Activated effector memory CD4-positive, alpha-beta T cell treated with anti-CD3 and anti-CD28 coated beads, Interleukin-2, amount 50 U/mL, for 16 hours (primary cell): ENCODE measurements around the gene CLDN9.

ENCODE experiments used
- DNase-seq: peaks from one replicate; pipeline ENCODE4 v3.0.0-alpha.2; 2020

The CLDN9 gene, protein sequence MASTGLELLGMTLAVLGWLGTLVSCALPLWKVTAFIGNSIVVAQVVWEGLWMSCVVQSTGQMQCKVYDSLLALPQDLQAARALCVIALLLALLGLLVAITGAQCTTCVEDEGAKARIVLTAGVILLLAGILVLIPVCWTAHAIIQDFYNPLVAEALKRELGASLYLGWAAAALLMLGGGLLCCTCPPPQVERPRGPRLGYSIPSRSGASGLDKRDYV

DNA sequence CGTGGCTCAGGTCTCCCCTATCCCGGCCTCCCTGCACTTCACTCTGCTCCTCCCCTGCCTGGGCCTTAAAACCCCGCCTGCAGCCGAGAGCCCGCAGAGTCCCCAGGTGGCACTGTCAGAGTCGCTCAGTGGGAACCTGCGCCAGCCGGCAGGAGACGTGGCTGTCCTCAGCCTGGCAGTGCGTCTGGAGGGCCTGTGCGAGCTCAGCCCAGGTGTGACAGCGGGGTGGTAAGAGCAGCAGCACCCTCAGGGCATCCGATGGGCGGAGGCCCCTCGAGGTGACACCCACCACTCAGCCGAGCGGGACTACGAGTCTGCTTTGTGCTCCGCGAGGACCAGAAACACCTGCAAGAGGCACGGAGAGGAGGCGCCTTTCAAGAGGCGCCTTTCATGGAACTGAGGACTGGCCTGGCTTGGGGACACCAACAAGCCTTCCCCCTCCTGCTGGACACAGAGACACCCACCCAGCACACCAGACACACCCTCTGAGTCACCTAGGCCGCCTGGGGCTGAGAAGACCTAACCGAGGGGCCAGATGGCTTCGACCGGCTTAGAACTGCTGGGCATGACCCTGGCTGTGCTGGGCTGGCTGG lies at the start of gene CLDN9:
Gene CLDN9, plus strand, starts transcription at position 96 of the 593 bp plus-strand sequence. Its CDS starts 440 bp downstream, at position 536.
- no peak for DNase-seq

DNA sequence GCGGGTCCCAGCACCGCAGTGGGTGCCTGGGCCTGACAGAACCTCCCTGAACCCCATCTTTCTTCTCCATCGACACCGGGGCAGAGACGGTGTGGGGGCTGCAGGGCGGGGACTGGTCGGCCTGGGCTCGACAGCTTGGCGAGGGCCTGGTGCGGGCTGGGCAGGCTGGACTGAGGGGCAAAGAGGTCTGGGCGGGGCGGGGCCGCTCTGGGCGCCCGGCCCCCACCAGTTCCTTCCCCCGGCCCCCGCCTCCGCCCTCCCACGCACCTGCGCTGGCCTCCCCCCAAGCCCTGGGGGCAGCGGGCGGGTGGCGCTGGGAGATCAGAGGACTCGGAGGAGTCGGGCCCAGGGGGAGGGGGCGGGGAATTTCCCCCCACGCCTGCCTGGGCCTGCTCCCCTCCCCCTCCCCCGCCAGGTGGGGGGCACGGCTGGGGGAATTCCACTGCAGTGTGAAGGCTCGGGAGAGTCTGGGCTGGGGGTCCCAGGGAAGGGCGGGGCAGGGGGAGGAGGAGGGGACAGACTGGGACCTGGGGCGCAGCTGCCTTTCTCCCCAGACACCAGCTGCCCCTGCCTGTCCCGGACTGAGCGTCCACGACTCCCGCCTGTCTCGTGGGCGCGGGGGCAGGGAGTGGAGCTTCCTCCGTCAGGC lies 49.5 kb upstream of the CLDN9 start:
- peak; percentile 72 for DNase-seq

DNA sequence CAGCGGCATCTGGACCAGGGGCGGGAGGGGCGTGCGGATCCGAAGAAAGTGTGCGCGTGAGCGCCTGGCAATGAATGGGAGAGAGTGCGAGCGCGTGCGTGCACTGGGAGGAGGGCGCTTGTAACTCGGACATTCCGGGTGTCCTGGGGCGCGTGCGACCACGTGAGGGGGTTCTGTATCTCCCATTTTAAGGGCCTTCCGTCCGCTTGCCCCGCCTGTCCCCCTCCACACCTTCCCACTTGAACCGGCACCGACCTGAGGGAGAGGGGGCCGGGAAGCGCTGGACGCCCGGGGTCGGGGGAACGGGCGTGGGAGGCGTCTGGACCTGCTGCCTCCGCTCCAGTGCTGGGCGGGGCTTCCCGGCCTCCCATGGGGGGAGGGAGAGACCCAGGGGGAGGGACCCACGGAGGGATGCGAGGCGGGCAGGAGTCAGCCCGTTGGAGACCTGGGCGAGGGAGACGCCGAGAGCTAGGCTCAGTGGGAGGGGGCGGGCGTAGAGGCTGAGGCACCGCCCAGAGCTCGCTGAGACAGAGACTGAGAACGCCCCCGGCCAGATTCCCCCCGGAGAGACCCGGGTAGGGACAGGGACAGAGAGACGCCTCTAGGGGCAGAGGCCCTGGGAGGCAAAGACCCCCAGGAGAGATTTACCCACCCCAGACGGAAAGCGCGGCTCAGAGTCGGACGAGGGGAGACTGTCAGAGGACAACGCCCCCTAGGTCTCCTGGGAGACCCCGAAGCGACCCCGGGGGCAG lies 48.8 kb upstream of the CLDN9 start, which contains the start of gene KREMEN2:
Gene KREMEN2, plus strand, starts transcription at position 553 of the 752 bp plus-strand sequence. CDS start 246 bp downstream, outside the sequence.
- peak; percentile 78 for DNase-seq

DNA sequence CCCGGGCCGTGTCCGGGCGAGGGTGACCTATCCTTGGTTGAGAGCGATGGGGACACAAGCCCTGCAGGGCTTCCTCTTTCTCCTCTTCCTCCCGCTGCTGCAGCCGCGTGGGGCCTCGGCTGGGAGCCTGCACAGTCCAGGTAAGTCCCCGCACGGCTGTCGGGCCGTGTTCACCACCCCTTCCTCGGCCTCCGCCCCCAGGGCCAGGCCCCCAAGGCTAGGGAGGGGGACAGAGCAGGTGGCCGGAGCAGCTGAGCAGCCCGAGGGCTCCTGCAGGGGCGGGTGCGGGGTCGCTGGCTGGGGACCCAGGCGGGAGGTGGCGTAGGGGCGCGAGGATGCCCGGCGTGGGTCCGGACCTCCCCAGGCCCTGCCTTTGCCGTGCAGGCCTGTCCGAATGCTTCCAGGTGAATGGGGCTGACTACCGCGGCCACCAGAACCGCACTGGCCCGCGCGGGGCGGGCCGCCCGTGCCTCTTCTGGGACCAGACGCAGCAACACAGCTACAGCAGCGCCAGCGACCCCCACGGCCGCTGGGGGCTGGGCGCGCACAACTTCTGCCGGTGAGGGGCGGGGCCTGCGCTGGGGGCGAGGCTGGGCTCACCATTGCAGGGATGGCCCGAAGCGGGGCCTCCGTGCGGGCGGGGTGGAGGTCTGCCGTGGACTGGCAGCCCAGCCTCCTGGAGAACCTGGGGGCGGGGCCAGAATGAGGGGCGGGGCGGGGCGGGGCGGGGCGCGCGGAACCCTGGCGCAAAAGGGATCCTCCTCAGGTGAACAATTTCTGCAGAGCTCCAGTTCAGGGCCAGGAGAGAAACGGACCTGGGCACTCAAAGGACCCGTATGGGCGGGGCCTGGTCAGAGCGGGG lies 48.0 kb upstream of the CLDN9 start:
- peak; percentile 86 for DNase-seq

DNA sequence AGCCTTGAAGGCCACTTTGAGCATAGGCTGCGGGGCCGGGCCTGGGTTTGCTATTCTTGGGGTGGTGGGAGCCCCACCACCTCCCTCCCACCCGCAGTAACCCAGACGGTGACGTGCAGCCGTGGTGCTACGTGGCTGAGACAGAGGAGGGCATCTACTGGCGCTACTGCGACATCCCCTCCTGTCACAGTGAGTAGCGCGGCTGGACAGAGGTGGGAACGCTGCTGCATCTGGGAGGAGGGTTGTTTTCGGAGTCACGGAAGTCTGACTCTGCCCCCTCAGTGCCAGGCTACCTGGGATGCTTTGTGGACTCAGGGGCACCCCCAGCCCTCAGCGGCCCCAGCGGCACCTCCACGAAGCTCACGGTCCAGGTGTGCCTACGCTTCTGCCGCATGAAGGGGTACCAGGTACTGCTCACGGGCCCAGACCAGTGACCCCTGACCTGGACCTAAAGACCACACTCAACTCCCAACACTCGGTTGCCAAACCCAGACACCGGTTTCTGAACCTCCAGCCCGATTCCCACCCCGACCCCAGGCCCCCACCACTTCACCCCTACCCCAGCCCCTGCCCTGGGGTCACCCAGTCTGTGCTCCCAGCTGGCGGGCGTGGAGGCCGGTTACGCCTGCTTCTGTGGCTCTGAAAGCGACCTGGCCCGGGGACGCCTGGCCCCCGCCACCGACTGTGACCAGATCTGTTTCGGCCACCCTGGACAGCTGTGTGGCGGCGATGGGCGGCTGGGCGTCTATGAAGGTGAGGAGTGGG lies 46.5 kb upstream of the CLDN9 start:
- no peak for DNase-seq

DNA sequence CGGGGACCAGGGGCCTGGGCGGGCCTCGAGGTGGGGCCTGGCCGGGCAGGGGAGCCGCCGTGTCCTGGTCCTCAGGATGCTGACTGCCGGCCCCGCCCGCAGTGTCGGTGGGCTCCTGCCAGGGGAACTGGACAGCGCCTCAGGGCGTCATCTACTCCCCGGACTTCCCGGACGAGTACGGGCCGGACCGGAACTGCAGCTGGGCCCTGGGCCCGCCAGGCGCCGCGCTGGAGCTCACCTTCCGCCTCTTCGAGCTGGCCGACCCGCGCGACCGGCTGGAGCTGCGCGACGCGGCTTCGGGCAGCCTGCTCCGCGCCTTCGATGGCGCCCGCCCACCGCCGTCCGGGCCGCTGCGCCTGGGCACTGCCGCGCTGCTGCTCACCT lies 45.9 kb upstream of the CLDN9 start:
- DNase-seq, result no peak

DNA sequence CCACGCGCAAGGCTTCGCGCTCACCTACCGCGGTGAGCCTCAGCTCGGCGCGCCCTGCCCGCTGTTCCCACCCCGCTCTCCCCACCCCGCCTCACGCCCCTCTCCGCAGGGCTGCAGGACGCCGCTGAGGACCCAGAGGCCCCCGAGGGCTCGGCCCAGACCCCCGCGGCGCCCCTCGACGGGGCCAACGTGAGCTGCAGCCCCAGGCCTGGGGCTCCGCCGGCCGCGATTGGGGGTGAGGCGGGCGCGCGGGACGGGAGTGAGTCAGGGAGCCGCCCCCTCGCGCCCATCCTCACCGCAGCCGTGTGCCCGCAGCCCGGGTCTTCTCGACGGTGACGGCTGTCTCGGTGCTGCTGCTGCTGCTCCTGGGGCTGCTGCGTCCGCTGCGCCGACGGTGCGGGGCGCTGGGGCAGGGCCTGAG lies 45.5 kb upstream of the CLDN9 start:
- no peak for DNase-seq

DNA sequence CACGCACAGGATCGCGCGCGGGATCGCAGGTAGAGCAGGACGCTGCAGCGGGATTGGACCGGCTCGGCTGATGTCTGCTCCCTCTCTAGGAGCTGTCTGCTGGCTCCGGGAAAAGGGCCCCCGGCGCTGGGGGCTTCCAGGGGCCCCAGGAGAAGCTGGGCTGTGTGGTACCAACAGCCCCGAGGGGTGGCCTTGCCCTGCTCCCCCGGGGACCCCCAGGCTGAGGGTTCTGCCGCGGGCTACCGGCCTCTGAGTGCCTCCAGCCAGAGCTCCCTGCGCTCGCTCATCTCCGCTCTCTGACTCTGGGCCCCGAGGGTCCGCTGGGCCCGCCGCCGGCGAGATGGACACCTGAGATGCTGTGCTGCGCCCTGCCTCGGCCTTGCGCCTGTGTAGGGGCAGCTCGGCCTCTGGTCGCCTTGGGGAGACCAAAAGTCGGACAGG lies 45.0 kb upstream of the CLDN9 start:
- DNase-seq, result no peak

DNA sequence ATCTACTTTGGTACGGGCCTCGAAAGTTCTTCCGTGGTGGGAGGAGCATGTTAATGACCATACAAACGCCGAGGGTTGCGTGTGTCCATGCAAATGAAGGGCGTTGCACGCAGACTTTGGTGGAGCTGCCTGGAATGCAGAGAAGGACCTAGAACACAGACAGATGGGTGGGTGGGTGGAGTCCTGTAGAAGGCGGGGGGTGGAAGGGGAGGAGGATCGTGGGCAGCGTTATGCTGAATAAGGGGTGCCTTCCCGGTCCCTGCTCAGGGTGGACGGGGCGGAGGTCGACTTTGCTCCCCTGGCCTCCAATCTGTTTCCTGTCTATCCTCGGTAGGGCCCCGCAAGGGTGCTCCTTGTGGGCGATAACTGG lies 44.4 kb upstream of the CLDN9 start:
- no peak for DNase-seq

DNA sequence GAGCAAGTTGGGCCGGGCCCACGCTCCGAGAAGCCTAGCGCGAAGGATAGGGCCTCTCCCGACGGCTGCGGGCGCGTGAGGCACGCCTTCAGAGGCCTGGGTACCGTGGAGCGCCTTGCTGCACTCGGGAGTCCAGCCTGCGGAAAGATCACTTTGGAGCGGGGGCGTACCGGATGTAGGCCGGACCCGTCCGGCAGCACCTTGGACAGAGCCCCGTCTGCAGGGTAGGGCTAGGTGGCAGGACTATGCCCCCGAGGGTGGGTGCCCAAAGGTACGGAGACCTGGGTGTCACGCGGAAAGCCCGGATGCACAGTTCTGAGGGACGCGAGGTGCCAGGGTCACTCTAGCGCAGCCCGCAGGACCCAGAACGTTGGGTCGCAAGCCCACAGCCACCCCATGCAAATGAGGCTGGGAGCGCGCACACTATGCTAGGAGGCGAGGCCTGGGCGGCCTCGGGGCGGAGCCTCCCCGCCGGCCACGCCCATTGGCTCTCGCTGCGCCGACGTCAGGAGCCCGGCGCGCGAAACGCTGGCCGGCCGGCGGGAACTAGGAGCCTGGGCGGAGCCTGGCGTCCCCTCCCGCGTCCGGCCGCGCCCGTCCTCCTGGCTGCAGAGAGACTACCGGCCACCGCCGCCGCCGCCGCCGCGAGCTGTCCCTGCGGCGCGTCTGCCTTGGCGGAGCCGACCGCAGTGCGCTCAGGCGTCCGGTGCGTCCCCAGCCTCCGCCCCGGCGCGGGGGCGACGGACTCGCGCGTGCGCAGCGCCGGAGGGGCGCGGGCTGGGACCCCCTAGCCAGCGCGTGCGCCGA lies 43.8 kb upstream of the CLDN9 start, which contains the start of gene PAQR4:
Gene PAQR4, plus strand, starts transcription at position 611 of the 807 bp plus-strand sequence. CDS start 327 bp downstream, outside the sequence.
- peak; percentile 92 for DNase-seq

DNA sequence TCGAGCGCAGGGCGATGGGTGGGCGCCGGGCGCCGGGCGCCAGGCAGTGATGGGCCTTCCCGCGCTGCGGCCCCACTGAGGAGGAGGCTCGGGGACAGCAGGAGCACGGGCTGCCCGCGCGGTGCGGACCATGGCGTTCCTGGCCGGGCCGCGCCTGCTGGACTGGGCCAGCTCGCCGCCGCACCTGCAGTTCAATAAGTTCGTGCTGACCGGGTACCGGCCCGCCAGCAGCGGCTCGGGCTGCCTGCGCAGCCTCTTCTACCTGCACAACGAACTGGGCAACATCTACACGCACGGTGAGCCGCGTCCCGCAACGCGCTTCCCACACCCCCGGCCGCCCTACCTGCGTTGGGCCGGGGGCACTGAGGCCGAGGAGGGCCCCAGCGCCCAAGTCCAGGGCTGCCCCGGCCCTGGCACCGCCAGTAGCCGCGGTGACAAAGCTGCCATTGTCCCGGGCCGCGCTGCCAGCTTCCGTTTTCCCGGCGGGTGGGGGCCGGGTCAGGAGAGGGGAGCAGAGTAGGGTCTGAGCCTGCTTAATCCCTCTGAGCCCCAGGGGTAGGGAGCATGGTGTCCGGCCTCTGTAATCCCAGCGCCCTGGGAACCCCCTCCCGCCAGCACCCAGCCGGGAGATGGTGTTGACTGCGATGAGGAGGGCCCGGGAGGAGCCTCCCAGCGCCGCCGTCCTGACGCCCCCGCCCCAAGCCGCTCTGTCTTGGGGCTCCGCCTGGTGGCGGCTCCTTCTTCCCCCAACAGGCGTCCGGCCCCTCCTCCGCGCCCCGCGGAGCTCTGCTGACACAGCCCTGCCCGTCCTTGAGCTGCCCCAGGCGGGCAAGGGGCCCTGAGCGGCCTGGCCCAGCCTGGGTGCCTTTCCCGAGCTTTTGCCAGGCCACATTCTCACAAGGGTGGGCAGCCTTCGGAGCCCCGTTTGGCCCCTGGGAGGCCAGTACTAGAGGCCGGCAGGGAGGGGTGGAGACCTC lies 42.9 kb upstream of the CLDN9 start:
- peak; percentile 90 for DNase-seq

DNA sequence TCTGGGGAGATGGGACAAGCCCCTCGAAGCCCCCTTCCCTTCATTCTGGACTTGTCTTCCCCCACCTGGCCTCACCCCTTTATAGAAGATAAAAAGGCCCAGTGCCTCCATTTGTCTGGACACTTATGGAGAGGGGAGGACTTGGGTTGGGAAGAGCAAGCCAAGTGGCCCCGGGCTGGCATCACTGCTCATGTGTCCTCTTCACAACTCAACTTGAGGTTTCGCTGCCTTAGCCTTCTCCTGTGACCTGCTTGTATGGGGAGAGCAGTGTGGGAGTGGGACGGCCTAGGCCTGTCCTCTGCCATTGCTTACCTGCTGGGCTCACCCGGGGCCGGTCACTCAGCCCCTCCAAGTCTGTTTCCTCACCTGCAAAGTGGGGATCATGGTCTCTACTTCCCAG lies 42.2 kb upstream of the CLDN9 start:
- DNase-seq, result no peak

DNA sequence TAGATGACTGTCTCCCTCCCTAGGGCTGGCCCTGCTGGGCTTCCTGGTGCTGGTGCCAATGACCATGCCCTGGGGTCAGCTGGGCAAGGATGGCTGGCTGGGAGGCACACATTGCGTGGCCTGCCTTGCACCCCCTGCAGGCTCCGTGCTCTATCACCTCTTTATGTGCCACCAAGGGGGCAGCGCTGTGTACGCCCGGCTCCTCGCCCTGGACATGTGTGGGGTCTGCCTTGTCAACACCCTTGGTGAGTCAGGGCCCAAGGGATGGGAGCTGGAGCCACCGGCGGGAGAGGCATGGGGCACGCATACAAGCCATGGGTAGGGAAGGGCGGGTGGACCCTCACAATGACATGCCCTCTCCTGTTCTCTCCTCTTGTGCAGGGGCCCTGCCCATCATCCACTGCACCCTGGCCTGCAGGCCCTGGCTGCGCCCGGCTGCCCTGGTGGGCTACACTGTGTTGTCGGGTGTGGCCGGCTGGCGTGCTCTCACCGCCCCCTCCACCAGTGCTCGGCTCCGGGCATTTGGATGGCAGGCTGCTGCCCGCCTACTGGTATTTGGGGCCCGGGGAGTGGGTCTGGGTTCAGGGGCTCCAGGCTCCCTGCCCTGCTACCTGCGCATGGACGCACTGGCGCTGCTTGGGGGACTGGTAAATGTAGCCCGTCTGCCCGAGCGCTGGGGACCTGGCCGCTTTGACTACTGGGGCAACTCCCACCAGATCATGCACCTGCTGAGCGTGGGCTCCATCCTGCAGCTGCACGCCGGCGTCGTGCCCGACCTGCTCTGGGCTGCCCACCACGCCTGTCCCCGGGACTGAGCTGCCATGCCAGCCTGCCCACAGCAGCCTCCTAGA lies 41.4 kb upstream of the CLDN9 start:
- no peak for DNase-seq

DNA sequence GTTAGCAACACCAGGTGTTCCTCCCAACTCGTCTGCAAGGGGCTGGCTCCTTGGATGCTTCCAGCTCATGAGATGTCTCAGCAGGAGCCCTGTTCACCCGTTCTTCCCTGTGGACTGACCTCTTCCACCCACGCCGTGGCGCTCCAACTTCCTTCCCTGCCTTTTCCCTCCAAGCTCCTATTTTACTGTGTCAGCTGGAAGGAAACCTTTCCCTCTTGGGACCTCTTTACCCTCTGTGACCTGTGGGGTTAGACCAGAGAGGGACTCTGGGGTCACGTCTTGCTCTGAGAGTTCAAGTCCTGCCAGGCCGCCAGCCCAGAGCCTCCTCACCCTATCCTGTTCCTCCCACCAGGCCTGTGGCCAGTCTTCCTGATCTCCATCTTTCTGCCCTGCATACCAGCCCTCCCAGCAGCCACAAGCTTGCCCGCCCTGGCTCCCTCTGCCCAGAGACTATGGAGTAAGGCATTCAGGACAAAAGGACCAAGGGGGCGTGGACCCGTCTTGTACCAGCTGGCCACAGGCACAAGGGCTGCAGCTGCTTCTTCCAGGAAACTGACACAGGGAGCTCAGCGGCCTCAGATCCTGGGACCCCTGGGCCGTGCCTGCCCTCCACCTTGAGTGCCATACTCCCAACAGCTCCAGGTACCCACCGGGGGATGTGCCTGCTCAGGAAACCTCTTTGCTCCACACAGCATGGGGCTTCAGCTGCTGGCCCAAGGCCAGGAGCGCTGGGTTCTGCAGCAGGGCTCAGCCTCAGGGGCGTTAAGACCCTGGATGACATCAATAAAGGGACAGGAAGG lies 40.5 kb upstream of the CLDN9 start:
- DNase-seq, result no peak

DNA sequence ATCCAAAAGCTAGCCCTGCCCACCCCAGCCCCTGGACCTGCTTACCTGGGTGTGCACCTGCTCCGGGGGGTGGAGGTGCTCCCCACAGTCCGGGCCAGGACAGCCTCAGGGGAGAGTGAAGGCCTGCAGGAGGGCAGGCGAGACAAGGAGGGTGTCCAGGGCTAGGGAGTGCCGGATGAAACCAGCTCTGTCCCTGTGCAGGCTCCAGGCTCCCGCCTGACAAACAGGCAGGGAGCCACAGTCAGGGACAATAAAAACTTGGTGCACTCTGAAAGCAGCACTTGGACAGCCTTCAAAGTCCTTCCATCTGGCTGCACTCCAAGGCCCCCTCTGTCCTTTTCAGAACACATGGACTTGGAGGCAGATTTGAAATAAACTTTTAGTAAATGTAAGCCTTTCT lies 39.6 kb upstream of the CLDN9 start:
- no peak for DNase-seq

DNA sequence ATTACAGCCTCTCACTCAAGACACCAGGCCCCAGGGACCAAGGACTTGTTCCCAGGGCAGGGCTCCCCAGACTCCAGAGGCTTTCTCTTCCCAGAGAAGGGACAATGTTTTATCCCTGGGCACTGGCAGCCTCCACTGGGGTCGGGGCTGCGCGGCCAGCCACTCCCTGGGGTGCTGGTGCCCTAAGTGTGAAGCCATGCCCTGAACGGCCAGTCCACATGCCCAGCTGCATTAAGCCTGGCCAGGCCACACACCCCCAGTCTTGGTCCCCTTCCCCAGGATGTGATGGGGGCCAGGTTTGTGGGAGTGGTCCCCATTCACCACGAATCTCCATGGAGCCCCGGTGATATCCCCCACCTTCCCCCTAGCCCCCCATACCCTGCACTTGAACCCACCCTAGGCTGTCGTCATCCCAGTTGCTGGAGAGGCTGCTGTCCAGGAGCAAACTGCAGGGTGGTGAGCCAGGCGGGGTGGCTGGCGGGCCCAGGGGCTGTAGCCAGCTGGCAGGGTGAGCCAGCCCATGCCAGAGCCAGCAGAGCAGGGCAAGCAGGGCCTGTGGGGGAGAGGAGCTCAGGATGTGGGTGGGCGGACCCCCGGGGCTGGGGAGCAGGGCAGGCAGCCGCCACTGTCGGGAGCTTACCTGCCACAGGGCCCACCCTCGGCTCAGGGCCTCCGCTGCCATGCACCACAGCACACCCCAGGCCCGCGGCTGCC lies 39.0 kb upstream of the CLDN9 start:
- no peak for DNase-seq
